GM23248 (cell line): ENCODE data around the gene HPN.

Source experiments
- EZH2 ChIP-seq: fragments of 200-600 bp; sonication (generic); IDR thresholded peaks from 2 replicates; pipeline ENCODE4 v1.6.1; 2018; ENCODE audit warnings: antibody characterized with exemption, mild to moderate bottlenecking; ENCODE audit not compliant: insufficient read depth, poor library complexity, severe bottlenecking
- EZH2phosphoT487 ChIP-seq: fragments of 200-600 bp; sonication (generic); IDR thresholded peaks from 2 replicates; pipeline ENCODE4 v1.6.1; 2018; ENCODE audit warnings: antibody characterized with exemption, moderate library complexity, mild to moderate bottlenecking, low read depth; ENCODE audit not compliant: insufficient read depth

- TF ChIP-seq EZH2 (no peak), EZH2phosphoT487 (no peak)
Measured at GRCh38 chr19:35022460-35022859, 19.1 kb upstream of the HPN start.
